SK-N-SH (cell line): ENCODE results near the gene FTO.

Experiments used
- EP300 ChIP-seq, 2 experiments: IDR thresholded peaks; 2 replicates each; pipeline versions ENCODE4 v1.4.0 to v1.6.1; 2012; ENCODE audit warnings: borderline replicate concordance in 1 of 2, low read depth in 1 of 2, low read length in 1 of 2
- FOXM1 ChIP-seq: IDR thresholded peaks from 2 replicates; pipeline ENCODE4 v1.4.0; 2012; ENCODE audit warnings: low read depth, mild to moderate bottlenecking
- JUND ChIP-seq: IDR thresholded peaks from 2 replicates; pipeline ENCODE4 v1.4.0; 2012
- RFX5 ChIP-seq: IDR thresholded peaks from 2 replicates; pipeline ENCODE4 v1.6.1; 2012; ENCODE audit warnings: mild to moderate bottlenecking, improper control_type of control experiment, low read length
- SMC3 ChIP-seq: IDR thresholded peaks from 2 replicates; pipeline ENCODE4 v1.6.1; 2012; ENCODE audit warnings: low read depth, low read length, improper control_type of control experiment
- TF ChIP-seq, protein P1 (sequence below): IDR thresholded peaks from 2 replicates; pipeline ENCODE4 v1.4.0; 2012; ENCODE audit warnings: low read depth, borderline replicate concordance
- TF ChIP-seq, protein P2 (sequence below): fragments of 200-600 bp; sonication (generic); IDR thresholded peaks from 2 replicates; pipeline ENCODE4 v1.6.1; 2017; ENCODE audit warnings: antibody characterized with exemption, mild to moderate bottlenecking, moderate library complexity
- TF ChIP-seq, protein P3 (sequence below): IDR thresholded peaks from 2 replicates; pipeline ENCODE4 v1.4.0; 2012; ENCODE audit warnings: low read depth
- TF ChIP-seq, protein P4 (sequence below): IDR thresholded peaks from 2 replicates; pipeline ENCODE4 v1.6.1; 2012; ENCODE audit warnings: mild to moderate bottlenecking, low read depth, low read length, moderate library complexity

DNA sequence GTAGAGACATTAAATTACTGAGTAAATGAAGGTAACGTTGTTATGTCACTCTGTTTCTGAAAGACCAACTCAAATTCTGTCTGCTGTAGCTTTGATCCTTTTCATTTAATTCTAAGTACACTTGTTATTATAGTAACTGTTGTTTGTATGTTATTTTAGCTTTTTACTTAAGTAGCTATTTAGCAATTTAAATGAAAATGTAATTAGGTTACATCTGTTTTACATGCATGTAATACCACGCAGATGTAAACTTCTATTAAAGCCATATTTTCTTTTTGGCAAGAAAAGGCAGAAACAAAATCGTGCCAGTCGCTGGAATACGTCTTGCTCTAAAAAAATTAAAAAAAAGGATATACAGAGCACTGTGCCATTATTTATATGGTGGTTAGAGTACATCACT lies 282.8 kb downstream of the FTO start:
- TF ChIP-seq, protein P1, sequence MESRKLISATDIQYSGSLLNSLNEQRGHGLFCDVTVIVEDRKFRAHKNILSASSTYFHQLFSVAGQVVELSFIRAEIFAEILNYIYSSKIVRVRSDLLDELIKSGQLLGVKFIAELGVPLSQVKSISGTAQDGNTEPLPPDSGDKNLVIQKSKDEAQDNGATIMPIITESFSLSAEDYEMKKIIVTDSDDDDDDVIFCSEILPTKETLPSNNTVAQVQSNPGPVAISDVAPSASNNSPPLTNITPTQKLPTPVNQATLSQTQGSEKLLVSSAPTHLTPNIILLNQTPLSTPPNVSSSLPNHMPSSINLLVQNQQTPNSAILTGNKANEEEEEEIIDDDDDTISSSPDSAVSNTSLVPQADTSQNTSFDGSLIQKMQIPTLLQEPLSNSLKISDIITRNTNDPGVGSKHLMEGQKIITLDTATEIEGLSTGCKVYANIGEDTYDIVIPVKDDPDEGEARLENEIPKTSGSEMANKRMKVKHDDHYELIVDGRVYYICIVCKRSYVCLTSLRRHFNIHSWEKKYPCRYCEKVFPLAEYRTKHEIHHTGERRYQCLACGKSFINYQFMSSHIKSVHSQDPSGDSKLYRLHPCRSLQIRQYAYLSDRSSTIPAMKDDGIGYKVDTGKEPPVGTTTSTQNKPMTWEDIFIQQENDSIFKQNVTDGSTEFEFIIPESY = no peak
- TF ChIP-seq, protein P2, sequence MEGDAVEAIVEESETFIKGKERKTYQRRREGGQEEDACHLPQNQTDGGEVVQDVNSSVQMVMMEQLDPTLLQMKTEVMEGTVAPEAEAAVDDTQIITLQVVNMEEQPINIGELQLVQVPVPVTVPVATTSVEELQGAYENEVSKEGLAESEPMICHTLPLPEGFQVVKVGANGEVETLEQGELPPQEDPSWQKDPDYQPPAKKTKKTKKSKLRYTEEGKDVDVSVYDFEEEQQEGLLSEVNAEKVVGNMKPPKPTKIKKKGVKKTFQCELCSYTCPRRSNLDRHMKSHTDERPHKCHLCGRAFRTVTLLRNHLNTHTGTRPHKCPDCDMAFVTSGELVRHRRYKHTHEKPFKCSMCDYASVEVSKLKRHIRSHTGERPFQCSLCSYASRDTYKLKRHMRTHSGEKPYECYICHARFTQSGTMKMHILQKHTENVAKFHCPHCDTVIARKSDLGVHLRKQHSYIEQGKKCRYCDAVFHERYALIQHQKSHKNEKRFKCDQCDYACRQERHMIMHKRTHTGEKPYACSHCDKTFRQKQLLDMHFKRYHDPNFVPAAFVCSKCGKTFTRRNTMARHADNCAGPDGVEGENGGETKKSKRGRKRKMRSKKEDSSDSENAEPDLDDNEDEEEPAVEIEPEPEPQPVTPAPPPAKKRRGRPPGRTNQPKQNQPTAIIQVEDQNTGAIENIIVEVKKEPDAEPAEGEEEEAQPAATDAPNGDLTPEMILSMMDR = no peak
- TF ChIP-seq RFX5 (no peak), FOXM1 (no peak), SMC3 (no peak), JUND (no peak), EP300 (IDR thresholded peaks at IDR 0.05; ENCODE audit: borderline replicate concordance in 1 of 2, low read depth in 1 of 2, low read length in 1 of 2) (peak in 1 of 2 experiments; percentile 4; a peak in 1 of 4 replicates)
- TF ChIP-seq, protein P3, sequence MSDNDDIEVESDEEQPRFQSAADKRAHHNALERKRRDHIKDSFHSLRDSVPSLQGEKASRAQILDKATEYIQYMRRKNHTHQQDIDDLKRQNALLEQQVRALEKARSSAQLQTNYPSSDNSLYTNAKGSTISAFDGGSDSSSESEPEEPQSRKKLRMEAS = no peak
- TF ChIP-seq, protein P4, sequence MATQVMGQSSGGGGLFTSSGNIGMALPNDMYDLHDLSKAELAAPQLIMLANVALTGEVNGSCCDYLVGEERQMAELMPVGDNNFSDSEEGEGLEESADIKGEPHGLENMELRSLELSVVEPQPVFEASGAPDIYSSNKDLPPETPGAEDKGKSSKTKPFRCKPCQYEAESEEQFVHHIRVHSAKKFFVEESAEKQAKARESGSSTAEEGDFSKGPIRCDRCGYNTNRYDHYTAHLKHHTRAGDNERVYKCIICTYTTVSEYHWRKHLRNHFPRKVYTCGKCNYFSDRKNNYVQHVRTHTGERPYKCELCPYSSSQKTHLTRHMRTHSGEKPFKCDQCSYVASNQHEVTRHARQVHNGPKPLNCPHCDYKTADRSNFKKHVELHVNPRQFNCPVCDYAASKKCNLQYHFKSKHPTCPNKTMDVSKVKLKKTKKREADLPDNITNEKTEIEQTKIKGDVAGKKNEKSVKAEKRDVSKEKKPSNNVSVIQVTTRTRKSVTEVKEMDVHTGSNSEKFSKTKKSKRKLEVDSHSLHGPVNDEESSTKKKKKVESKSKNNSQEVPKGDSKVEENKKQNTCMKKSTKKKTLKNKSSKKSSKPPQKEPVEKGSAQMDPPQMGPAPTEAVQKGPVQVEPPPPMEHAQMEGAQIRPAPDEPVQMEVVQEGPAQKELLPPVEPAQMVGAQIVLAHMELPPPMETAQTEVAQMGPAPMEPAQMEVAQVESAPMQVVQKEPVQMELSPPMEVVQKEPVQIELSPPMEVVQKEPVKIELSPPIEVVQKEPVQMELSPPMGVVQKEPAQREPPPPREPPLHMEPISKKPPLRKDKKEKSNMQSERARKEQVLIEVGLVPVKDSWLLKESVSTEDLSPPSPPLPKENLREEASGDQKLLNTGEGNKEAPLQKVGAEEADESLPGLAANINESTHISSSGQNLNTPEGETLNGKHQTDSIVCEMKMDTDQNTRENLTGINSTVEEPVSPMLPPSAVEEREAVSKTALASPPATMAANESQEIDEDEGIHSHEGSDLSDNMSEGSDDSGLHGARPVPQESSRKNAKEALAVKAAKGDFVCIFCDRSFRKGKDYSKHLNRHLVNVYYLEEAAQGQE = no peak
